K562 (cell line): ENCODE measurements around the gene UBE2QL1. TPM values are rescaled to one million over a fixed set of nuclear protein-coding genes. Genes with fewer than 3 reads are reported as not detected.

Experiments used
- CBX5 ChIP-seq: IDR thresholded peaks from 2 replicates; pipeline ENCODE4 v1.6.1; 2014; ENCODE audit warnings: low read depth, borderline replicate concordance
- CCNT2 ChIP-seq: IDR thresholded peaks from 2 replicates; pipeline ENCODE4 v1.6.1; 2011; ENCODE audit warnings: borderline replicate concordance, low read depth, mild to moderate bottlenecking, moderate library complexity, mixed read lengths, low read length; ENCODE audit not compliant: insufficient read length; ENCODE audit errors: extremely low read depth
- CHD2 ChIP-seq: IDR thresholded peaks from 2 replicates; pipeline ENCODE4 v1.6.1; 2011; ENCODE audit warnings: low read depth, low read length
- ETV6 ChIP-seq, 3 experiments: fragments of 150-350 bp in 1 of 3; sonication (generic) in 1 of 3; formaldehyde crosslinking in 1 of 3; IDR thresholded peaks; 2 replicates each; pipeline versions ENCODE4 v1.6.1 to v1.8.0; 2014 to 2022; ENCODE audit warnings: borderline replicate concordance in 2 of 3, low read depth in 2 of 3, antibody characterized with exemption in 1 of 3, low read length in 1 of 3, mild to moderate bottlenecking in 1 of 3, missing genetic modification reagents in 1 of 3
- FOXA1 ChIP-seq: fragments of 450-650 bp; IDR thresholded peaks from 2 replicates; pipeline ENCODE4 v1.6.1; 2016; ENCODE audit warnings: mild to moderate bottlenecking, borderline replicate concordance
- HNRNPLL ChIP-seq: fragments of 200-400 bp; formaldehyde crosslinking; IDR thresholded peaks from 2 replicates; pipeline ENCODE4 v1.6.1; 2017; ENCODE audit warnings: low read length, low read depth, mild to moderate bottlenecking; ENCODE audit not compliant: poor library complexity, severe bottlenecking
- HSF4 ChIP-seq: fragments of 250-450 bp; sonication (Bioruptor Pico); IDR thresholded peaks from 2 replicates; pipeline ENCODE4 v2.1.2; 2022; ENCODE audit warnings: mild to moderate bottlenecking, moderate library complexity, borderline replicate concordance
- L3MBTL2 ChIP-seq: fragments of 450-650 bp; IDR thresholded peaks from 2 replicates; pipeline ENCODE4 v1.6.1; 2016; ENCODE audit warnings: mild to moderate bottlenecking, moderate library complexity
- MAFF ChIP-seq: IDR thresholded peaks from 2 replicates; pipeline ENCODE4 v1.6.1; 2012; ENCODE audit warnings: low read length, improper control_type of control experiment
- MCM7 ChIP-seq, 2 experiments: fragments of 450-650 bp; IDR thresholded peaks; 2 replicates each; pipeline ENCODE4 v1.6.1; 2016 to 2018
- MIER1 ChIP-seq: fragments of 450-650 bp; IDR thresholded peaks from 2 replicates; pipeline ENCODE4 v1.6.1; 2016; ENCODE audit warnings: antibody characterized with exemption, mild to moderate bottlenecking, low read depth
- NR0B1 ChIP-seq: fragments of 450-650 bp; IDR thresholded peaks from one replicate; pipeline ENCODE4 v1.6.1; 2018; ENCODE audit warnings: mild to moderate bottlenecking, moderate library complexity; ENCODE audit not compliant: partially characterized antibody
- ZNF197 ChIP-seq: fragments of 200-800 bp; sonication (Bioruptor generic); IDR thresholded peaks from 2 replicates; pipeline ENCODE4 v1.6.1; 2016; ENCODE audit warnings: low read depth, missing genetic modification characterization, missing compliant biosample characterization
- ZNF668 ChIP-seq: fragments of 250-450 bp; sonication (Bioruptor Pico); IDR thresholded peaks from 2 replicates; pipeline ENCODE4 v1.8.0; 2022; ENCODE audit warnings: mild to moderate bottlenecking, inconsistent platforms
- polyA plus RNA-seq, 8 experiments: library from polyadenylated mRNA; depleted of rRNA in 4 of 8; stranded (reverse) in 5 of 8; unstranded in 3 of 8; fragments of >200 nt; fragmentation: Nextera tagmentation in 2 of 8; fragmentation: Illumina TruSeq in 1 of 8; extraction: Ambion mirVana in 2 of 8; extraction: Trizol in 1 of 8; gene quantifications; 2 replicates each; pipeline versions ENCODE4 v1.2.1 to v1.2.3, GENCODE V29; 2011 to 2014; ENCODE audit warnings: inconsistent platforms in 1 of 8, missing spikeins in 1 of 8
- total RNA-seq, 7 experiments: library from RNA; depleted of rRNA in 6 of 7; stranded (reverse); fragments of >200 nt in 6 of 7; fragmentation: Illumina TruSeq in 2 of 7; extraction: Trizol in 2 of 7; gene quantifications; 2 replicates each; pipeline versions ENCODE4 v1.2.1 to v1.2.3, GENCODE V29; 2011 to 2021; ENCODE audit warnings: low replicate concordance in 1 of 7
- TF ChIP-seq, protein P1 (sequence below): sonication (generic); formaldehyde crosslinking; IDR thresholded peaks from 2 replicates; pipeline ENCODE4 v1.8.0; 2022; ENCODE audit warnings: missing genetic modification reagents, mild to moderate bottlenecking, borderline replicate concordance
- TF ChIP-seq, protein P2 (sequence below): fragments of 250-450 bp; sonication (Bioruptor Pico); IDR thresholded peaks from 2 replicates; pipeline ENCODE4 v1.8.0; 2021; ENCODE audit warnings: mild to moderate bottlenecking, moderate library complexity

UBE2QL1 gene
- total and polyA plus RNA-seq, 9 of the 15 experiments (the other 6 are each of a cell fraction or from before 2014, with no cell fraction given): not detected

- 0 out of 2 replicates have a peak, but pooled peaks have one; percentile 64 for TF ChIP-seq ZNF197
- TF ChIP-seq HNRNPLL: no peak
- TF ChIP-seq ETV6 (IDR thresholded peaks at IDR 0.05; ENCODE audit: borderline replicate concordance in 1 of 2, low read depth in 2 of 2, low read length in 1 of 2): no peak
- TF ChIP-seq ETV6 (CRISPR knock-in tag; IDR thresholded peaks at IDR 0.05; ENCODE audit: borderline replicate concordance): no peak
- TF ChIP-seq NR0B1: no peak
- TF ChIP-seq MAFF: no peak; the same call in 1 of the 2 replicates
- TF ChIP-seq, protein P1, sequence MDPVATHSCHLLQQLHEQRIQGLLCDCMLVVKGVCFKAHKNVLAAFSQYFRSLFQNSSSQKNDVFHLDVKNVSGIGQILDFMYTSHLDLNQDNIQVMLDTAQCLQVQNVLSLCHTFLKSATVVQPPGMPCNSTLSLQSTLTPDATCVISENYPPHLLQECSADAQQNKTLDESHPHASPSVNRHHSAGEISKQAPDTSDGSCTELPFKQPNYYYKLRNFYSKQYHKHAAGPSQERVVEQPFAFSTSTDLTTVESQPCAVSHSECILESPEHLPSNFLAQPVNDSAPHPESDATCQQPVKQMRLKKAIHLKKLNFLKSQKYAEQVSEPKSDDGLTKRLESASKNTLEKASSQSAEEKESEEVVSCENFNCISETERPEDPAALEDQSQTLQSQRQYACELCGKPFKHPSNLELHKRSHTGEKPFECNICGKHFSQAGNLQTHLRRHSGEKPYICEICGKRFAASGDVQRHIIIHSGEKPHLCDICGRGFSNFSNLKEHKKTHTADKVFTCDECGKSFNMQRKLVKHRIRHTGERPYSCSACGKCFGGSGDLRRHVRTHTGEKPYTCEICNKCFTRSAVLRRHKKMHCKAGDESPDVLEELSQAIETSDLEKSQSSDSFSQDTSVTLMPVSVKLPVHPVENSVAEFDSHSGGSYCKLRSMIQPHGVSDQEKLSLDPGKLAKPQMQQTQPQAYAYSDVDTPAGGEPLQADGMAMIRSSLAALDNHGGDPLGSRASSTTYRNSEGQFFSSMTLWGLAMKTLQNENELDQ (CRISPR knock-in tag): no peak
- no peak for TF ChIP-seq MIER1
- TF ChIP-seq MCM7 (IDR thresholded peaks at IDR 0.05): no peak
- TF ChIP-seq CCNT2: no peak
- no peak; the same call in 1 of the 2 replicates for TF ChIP-seq HSF4 (CRISPR knock-in tag)
- no peak for TF ChIP-seq FOXA1
- TF ChIP-seq L3MBTL2: peak; percentile 75
- TF ChIP-seq, protein P2, sequence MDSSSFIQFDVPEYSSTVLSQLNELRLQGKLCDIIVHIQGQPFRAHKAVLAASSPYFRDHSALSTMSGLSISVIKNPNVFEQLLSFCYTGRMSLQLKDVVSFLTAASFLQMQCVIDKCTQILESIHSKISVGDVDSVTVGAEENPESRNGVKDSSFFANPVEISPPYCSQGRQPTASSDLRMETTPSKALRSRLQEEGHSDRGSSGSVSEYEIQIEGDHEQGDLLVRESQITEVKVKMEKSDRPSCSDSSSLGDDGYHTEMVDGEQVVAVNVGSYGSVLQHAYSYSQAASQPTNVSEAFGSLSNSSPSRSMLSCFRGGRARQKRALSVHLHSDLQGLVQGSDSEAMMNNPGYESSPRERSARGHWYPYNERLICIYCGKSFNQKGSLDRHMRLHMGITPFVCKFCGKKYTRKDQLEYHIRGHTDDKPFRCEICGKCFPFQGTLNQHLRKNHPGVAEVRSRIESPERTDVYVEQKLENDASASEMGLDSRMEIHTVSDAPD (CRISPR knock-in tag): no peak
- no peak for TF ChIP-seq ZNF668 (CRISPR knock-in tag)
- TF ChIP-seq CHD2: no peak
- TF ChIP-seq CBX5: no peak
Observed at GRCh38 chr5:6408627-6409446, 39.8 kb upstream of the UBE2QL1 start (continued).
